Measurements from ENCODE around the gene GPR18.

Gene GPR18, protein sequence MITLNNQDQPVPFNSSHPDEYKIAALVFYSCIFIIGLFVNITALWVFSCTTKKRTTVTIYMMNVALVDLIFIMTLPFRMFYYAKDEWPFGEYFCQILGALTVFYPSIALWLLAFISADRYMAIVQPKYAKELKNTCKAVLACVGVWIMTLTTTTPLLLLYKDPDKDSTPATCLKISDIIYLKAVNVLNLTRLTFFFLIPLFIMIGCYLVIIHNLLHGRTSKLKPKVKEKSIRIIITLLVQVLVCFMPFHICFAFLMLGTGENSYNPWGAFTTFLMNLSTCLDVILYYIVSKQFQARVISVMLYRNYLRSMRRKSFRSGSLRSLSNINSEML

GRCh38 chr13:99258210-99258860 is at the start of gene GPR18:
TSS of gene GPR18 (minus strand) at chr13:99258379. CDS start at chr13:99255872, 2,507 bp downstream.
- DNase-seq, result no peak

DNA sequence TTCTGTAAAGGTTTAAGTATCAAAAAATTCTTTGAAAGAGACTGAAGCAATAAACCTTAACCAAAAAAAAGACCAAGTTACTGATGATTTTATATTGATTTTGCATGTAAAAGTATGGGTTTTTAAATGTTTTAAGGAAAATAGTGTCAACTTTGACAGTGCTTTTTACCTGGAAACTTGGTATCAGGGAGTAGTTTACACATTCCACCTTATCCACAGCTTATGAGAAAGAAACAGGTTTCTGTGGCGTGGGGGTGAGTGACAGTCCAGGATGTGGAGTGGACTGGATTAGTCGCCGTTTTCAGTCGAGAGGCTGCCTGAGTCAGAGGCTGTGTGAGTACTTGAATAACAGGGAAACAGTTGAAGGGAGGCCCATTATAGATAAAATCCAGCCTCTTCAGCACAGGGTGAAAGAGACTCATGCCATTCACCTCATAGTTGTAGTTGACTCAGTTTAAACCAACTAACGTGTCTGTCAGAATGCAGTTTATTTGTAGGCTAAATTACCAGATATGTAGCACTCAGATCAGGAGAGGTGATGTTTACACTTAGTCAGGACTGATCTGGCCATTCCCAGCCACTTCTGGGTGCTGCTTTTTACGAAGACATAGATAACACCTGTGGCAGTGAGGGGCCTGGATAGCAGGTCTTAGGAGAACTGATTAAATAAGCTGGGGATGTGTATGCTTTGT is 49.6 kb upstream of the GPR18 start:
- peak; percentile 34 for DNase-seq

DNA sequence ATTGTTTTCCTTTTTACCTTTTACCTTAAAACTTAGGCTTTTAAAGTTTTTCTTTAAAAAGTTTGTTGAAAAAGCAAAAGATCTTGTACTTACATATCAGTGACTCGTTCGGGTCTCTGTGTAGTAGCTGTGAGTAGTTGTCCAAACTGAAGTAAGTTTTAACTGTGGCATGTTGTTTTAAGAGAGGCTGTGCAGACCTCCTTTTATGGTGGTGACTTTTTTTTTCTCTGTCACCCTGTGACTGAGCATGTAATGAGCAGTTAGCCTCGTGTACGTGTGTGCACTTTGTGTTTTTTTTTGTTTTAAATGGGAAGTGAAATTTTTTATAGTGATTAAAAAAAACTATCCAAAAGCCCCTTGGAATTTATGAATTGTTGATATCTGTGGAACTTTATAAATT is 49.1 kb upstream of the GPR18 start, which contains the start of gene GPR183:
GPR183 (minus strand) TSS at position 153 of the 400 bp plus-strand sequence. CDS start 11,254 bp downstream, outside the sequence.
- DNase-seq, result no peak

- DNase-seq, result no peak
Observed at GRCh38 chr13:99305566-99305965, 47.4 kb upstream of the GPR18 start.

GRCh38 chr13:99305158-99305557 is 47.0 kb upstream of the GPR18 start:
- DNase-seq, result no peak

- no peak for DNase-seq
Observed at GRCh38 chr13:99304541-99304940, 46.4 kb upstream of the GPR18 start.

- DNase-seq, result no peak
Observed at GRCh38 chr13:99303863-99304521, 45.8 kb upstream of the GPR18 start.

DNA sequence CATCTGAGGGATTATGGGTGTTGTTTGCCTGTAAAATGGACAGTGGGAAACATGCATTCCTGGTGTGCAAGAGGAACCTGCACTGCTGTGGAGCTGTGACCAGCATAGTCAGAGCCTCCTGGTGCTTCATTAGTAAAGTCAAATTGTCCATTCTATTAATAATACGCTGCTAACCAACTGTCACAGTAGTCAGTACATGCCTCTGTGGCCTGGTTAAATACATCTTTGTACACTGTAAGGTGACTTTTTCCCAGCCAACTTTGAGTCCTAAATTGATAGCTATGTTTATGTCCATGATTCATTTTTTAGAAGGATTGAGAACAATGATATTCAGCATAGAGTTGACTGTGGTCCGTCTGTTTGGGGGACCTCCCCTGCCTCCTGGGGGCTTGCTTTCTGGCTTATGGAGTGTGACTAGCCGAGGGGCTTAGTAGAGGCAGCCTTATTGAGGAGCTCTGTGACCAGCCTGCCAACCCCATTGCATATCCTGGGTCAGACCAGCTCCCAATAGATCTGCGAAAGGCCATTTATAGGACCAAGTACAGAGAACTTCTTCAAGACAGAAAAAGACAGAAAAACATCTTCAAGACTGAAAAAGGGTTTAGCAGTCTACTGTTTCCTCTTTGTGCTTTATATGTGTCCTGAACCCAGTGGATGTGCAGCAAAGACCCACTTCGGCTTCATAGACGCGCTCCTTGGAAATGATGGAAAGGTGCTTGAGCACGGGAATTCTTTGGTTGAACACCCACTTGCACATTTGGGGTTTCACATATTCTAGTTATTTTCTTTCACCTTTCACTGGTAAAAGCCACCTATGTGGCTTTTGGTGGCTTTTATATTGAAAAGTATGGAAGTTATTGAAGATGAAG is 44.7 kb upstream of the GPR18 start:
- DNase-seq, result no peak

GRCh38 chr13:99301913-99302636 is 43.9 kb upstream of the GPR18 start:
- no peak for DNase-seq

- no peak for DNase-seq
Observed at GRCh38 chr13:99301056-99301838, 43.1 kb upstream of the GPR18 start.

- no peak for DNase-seq
Observed at GRCh38 chr13:99299920-99300341, 41.8 kb upstream of the GPR18 start.

DNA sequence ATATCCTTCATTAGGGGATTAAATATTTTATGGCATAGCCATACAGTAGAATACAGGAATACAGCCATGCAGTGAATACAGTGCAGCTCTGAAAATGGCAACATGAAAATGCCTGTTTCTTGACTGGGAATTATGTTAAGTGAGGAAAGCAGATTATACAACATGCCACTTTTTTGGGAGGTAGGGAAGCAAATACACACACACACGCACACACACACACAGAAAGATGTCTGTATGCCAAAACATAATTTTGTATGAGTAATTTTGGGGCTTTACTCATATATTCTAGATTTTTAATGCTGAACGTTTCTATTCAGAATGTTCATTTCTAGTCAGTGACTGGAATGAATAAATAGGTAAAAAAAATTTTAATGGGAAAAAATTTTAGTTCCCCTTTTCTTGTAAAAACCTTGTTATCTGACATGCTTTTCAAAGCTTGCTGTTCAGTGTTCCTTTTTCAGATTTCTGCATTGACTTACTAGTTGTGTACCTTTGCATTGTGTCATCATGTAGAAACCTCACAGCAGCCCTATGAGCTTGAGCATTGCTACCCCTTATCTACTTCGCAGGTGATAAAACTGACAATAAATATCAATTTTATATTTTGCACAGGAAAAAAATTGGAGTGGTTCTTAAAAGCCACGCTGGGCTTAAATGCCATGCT is 41.2 kb upstream of the GPR18 start:
- DNase-seq, result no peak

GRCh38 chr13:99298056-99298455 is 39.9 kb upstream of the GPR18 start:
- no peak for DNase-seq

DNA sequence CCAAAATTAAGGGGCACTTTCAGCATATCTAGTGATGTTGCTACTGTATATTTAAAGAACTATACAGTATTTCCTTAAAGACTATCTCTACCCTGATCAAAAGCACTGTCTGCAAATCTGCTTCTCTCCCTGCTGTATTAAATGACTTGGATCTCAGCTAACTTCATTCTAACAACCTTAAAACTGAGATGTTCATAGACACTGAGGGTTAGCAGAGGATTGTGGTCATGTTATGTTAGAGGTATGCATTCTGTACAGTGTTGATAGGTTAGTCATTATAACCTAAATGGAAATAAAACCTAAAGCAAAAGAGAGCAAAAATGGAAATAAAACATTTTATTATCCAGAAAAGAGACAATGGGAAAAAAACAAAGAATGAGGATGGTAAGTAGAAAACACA is 39.2 kb upstream of the GPR18 start:
- no peak for DNase-seq

DNA sequence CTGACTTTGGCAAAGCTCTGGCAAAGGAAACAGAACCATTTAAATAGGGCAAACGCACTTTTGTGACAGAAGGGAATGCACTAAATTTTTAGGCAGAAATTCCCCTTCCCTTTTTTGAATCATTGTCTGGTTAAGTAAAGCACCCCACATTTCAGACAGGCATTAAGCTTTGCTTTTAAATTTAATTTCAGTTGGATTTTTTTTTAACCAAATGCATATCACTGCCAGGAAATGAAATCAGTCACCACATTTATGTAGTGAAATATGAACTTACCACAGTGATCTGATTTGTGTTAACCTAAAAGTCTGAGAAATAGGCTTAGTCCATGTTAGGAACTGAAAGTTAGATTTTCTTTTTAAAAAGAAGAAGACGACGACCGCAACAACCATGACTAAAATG is 38.2 kb upstream of the GPR18 start:
- DNase-seq, result no peak

DNA sequence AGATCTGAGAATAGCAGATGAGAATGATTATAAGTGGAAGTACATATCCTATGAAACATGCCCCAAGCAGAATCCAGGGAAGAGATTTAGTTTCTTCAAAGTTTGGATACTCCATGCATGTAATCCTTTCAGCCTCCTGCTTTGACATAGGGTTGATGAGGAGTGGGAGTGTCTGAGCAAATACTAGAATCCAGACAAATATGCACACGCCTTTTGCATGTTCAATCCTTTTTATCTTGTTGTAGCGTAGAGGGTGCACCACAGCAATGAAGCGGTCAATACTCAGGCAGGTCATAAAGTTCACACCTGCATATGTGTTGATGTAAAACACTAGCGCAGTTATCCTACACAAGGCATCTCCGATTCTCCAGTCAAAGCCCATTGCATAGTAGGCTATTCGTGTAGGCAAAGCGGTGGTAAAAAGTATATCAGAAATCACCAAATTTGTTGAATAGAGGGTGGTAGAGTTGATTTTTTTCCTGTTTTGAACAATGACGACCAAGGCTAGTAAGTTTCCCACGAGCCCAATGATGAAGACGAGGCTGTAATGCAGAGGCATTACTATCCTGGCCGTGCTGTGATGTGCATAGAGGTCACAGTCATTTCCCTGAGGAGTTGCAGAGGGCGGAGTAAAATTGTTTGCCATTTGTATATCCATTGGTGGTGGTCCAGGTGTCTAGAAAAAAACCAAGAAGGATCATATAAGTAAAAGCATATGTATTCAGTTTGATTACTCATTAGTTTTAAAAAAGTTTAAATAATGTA is 37.5 kb upstream of the GPR18 start:
- DNase-seq, result no peak

DNA sequence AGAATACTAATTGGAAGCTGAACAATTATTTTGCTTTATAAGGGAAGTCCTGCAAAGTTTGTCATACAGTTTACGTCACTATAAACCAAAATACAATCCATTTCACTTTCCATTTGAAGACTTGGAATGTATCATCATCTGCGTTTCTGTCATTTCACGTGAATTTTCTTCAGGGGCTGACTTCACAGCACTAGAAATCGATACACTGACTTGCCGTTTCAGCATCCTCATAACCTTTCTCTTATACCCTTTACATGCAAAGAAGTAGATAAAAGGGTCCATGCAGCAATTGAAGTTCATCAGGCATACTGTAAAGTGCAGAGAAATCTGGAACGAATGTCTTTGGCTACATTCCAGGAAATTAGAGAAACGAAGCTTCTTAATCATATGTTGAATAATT is 36.8 kb upstream of the GPR18 start:
- no peak for DNase-seq

- DNase-seq, result no peak
Observed at GRCh38 chr13:99294198-99294597, 36.0 kb upstream of the GPR18 start.

GRCh38 chr13:99293178-99293577 is 35.0 kb upstream of the GPR18 start:
- DNase-seq, result no peak
